ENCODE results near the gene ITIH5. TPM values are rescaled to one million over a fixed set of nuclear protein-coding genes. Genes with fewer than 3 reads are reported as not detected.
"Not testable (repeated sequence)": the region's sequence is repeated elsewhere in the genome, so short reads cannot be mapped to it uniquely, and the experiment has no call there.

The ITIH5 gene
- polyA plus RNA-seq, 1 experiment = 10.3 TPM

- POLR2A ChIA-PET = interaction anchor here (1.0 kb wide), 1 partner anchor 161 kb away, joined by 6 read pairs; no protein-coding TSS in a partner anchor
- no peak for TF ChIP-seq CTCF (IDR thresholded peaks at IDR 0.05; ENCODE audit: insufficient read depth, low read depth, low read length)
- Histone ChIP-seq H3K27me3 (ENCODE audit: control insufficient read depth, insufficient read depth, low read length) (no peaks in the 10 kb centered on the region), H3K36me3 (ENCODE audit: control insufficient read depth, insufficient read depth, low read length) (no peaks in the 10 kb centered on the region), H3K4me3 (ENCODE audit: low read depth, low read length) (no peak overlapping the region)
- no peak for DNase-seq (ENCODE audit: low read depth)
- CTCF ChIA-PET = interaction anchor here (0.7 to 7.1 kb wide), 31 partner anchors 9 to 1616 kb away, joined by 3 to 164 read pairs (median 5); partner anchors contain the start of genes ITIH2 and ITIH5
Observed at GRCh38 chr10:7686351-7687171, 19.8 kb upstream of the ITIH5 start.

- DNase-seq (ENCODE audit: low read depth); POLR2A ChIA-PET; H3K27me3 ChIP-seq (ENCODE audit: control insufficient read depth, insufficient read depth, low read length); CTCF ChIA-PET; H3K4me3 ChIP-seq (ENCODE audit: low read depth, low read length); H3K36me3 ChIP-seq (ENCODE audit: control insufficient read depth, insufficient read depth, low read length): not testable (repeated sequence)
Observed at GRCh38 chr10:7680078-7680477, 13.3 kb upstream of the ITIH5 start.

GRCh38 chr10:7679256-7679655 is 12.5 kb upstream of the ITIH5 start:
- no peaks in the 10 kb centered on the region for H3K36me3 ChIP-seq (ENCODE audit: control insufficient read depth, insufficient read depth, low read length)
- ChIA-PET CTCF (no interaction called here), POLR2A (no interaction called here)
- TF ChIP-seq CTCF (IDR thresholded peaks at IDR 0.05; ENCODE audit: insufficient read depth, low read depth, low read length) = no peak
- no peak overlapping the region for H3K4me3 ChIP-seq (ENCODE audit: low read depth, low read length)
- H3K27me3 ChIP-seq (ENCODE audit: control insufficient read depth, insufficient read depth, low read length) = no peaks in the 10 kb centered on the region
- DNase-seq (ENCODE audit: low read depth) = no peak

- Histone ChIP-seq H3K4me3 (ENCODE audit: low read depth, low read length) (no peak overlapping the region), H3K36me3 (ENCODE audit: control insufficient read depth, insufficient read depth, low read length) (no peaks in the 10 kb centered on the region), H3K27me3 (ENCODE audit: control insufficient read depth, insufficient read depth, low read length) (no peaks in the 10 kb centered on the region)
- no peak for TF ChIP-seq CTCF (IDR thresholded peaks at IDR 0.05; ENCODE audit: insufficient read depth, low read depth, low read length)
- DNase-seq (ENCODE audit: low read depth) = no peak
- ChIA-PET POLR2A (no interaction called here), CTCF (interaction anchor here (1.8 kb wide), 1 partner anchor 14 kb away, joined by 5 read pairs; no protein-coding TSS in a partner anchor)
Observed at GRCh38 chr10:7672341-7673134, 5.8 kb upstream of the ITIH5 start.

- POLR2A ChIA-PET = no interaction called here
- no peak for DNase-seq (ENCODE audit: low read depth)
- CTCF ChIA-PET = interaction anchor here (1.1 to 1.5 kb wide), 3 partner anchors 17 to 145 kb away, joined by 3 to 9 read pairs (median 7); no protein-coding TSS in a partner anchor
- Histone ChIP-seq H3K27me3 (ENCODE audit: control insufficient read depth, insufficient read depth, low read length) (no peaks in the 10 kb centered on the region; the same call in 1 of the 2 replicates), H3K4me3 (ENCODE audit: low read depth, low read length) (no peak overlapping the region), H3K36me3 (ENCODE audit: control insufficient read depth, insufficient read depth, low read length) (no peaks in the 10 kb centered on the region)
- TF ChIP-seq CTCF (IDR thresholded peaks at IDR 0.05; ENCODE audit: insufficient read depth, low read depth, low read length) = no peak
Observed at GRCh38 chr10:7670157-7670556, 3.4 kb upstream of the ITIH5 start.

Measured in BJ (cell line).